IMR-90 (cell line): ENCODE data around the gene EMD. TPM values are rescaled to one million over a fixed set of nuclear protein-coding genes. Genes with fewer than 3 reads are reported as not detected.

Experiments used
- ATAC-seq: fragments of 200-7000 bp; cut with Tn5 transposase; 2 replicates; pipeline ENCODE4 v1.9.1; 2020; ENCODE audit warnings: low read depth, mild to moderate bottlenecking, moderate library complexity
- BruUV-seq: library from RNA; stranded (reverse); fragments of 400-500 nt; replicated peaks from 2 replicates; lab custom pipeline; 2021; lab: Mats Ljungman, UMichigan
- CTCF ChIA-PET: fragments of 300-600 bp; formaldehyde crosslinking; extraction: SDS; loops from one replicate; lab custom pipeline; 2021; ENCODE audit warnings: antibody characterized with exemption; lab: Yijun Ruan, JAX
- POLR2A ChIA-PET: fragments of 300-600 bp; sonication (Branson Sonifier 250); formaldehyde crosslinking; loops from one replicate; lab custom pipeline; 2022; ENCODE audit warnings: antibody characterized with exemption; ENCODE audit not compliant: unreplicated experiment; lab: Charles Lee
- DNase-seq: peaks from one replicate; pipeline ENCODE4 v3.0.0; 2013
- H2AFZ ChIP-seq: replicated peaks from 2 replicates; pipeline ENCODE3; 2013; ENCODE audit warnings: low read length, mild to moderate bottlenecking; ENCODE audit not compliant: poor library complexity
- H2AK5ac ChIP-seq: 2 replicates; pipeline ENCODE4 v1.6.1; 2013; ENCODE audit warnings: low read depth, low read length, inconsistent platforms
- H2AK9ac ChIP-seq: replicated peaks from 2 replicates; pipeline ENCODE3; 2013; ENCODE audit warnings: mild to moderate bottlenecking, low read depth, low read length, moderate library complexity; ENCODE audit not compliant: poor library complexity
- H2BK120ac ChIP-seq: 2 replicates; pipeline ENCODE4 v1.6.1; 2013; ENCODE audit warnings: low read depth, low read length, inconsistent platforms
- H2BK15ac ChIP-seq: 3 replicates; pipeline ENCODE4 v1.6.1; 2013; ENCODE audit warnings: low read depth, low read length, inconsistent platforms
- H2BK20ac ChIP-seq: 2 replicates; pipeline ENCODE4 v1.6.1; 2013; ENCODE audit warnings: low read depth, mild to moderate bottlenecking, inconsistent platforms, low read length, moderate library complexity
- H2BK5ac ChIP-seq: 2 replicates; pipeline ENCODE4 v1.6.1; 2013; ENCODE audit warnings: mild to moderate bottlenecking, low read depth, low read length, inconsistent platforms; ENCODE audit not compliant: poor library complexity, severe bottlenecking
- H3K14ac ChIP-seq: replicated peaks from 2 replicates; pipeline ENCODE4 v1.6.1; 2013; ENCODE audit warnings: low read depth, low read length, inconsistent platforms
- H3K18ac ChIP-seq: 2 replicates; pipeline ENCODE4 v1.6.1; 2013; ENCODE audit warnings: low read depth, low read length, control low read depth
- H3K23ac ChIP-seq: 2 replicates; pipeline ENCODE4 v1.6.1; 2013; ENCODE audit warnings: low read depth, low read length, inconsistent platforms
- H3K27ac ChIP-seq: 2 replicates; pipeline ENCODE4 v1.5.1; 2013; ENCODE audit warnings: mild to moderate bottlenecking, control low read depth, low read length; ENCODE audit not compliant: insufficient read depth
- H3K27me3 ChIP-seq: 2 replicates; pipeline ENCODE4 v1.6.1; 2013; ENCODE audit warnings: low read length; ENCODE audit not compliant: control insufficient read depth, insufficient read depth
- H3K36me3 ChIP-seq: 2 replicates; pipeline ENCODE4 v1.6.1; 2013; ENCODE audit warnings: low read length, mixed read lengths; ENCODE audit not compliant: control insufficient read depth, insufficient read depth
- H3K4ac ChIP-seq: 2 replicates; pipeline ENCODE4 v1.6.1; 2013; ENCODE audit warnings: low read depth, low read length, inconsistent platforms
- H3K4me1 ChIP-seq: 2 replicates; pipeline ENCODE4 v1.6.1; 2013; ENCODE audit warnings: low read length, mixed read lengths; ENCODE audit not compliant: control insufficient read depth, insufficient read depth
- H3K4me2 ChIP-seq: 2 replicates; pipeline ENCODE4 v1.6.1; 2013; ENCODE audit warnings: low read depth, mild to moderate bottlenecking, control low read depth, low read length, moderate library complexity
- H3K4me3 ChIP-seq: 2 replicates; pipeline ENCODE4 v1.5.1; 2013; ENCODE audit warnings: low read depth, mild to moderate bottlenecking, control low read depth, low read length, moderate library complexity; ENCODE audit not compliant: insufficient read depth
- H3K56ac ChIP-seq: 2 replicates; pipeline ENCODE4 v1.6.1; 2013; ENCODE audit warnings: low read length, inconsistent platforms; ENCODE audit not compliant: insufficient read depth; ENCODE audit errors: extremely low read depth
- H3K79me1 ChIP-seq, 2 experiments: 2 replicates each; pipeline ENCODE4 v1.6.1; 2013; ENCODE audit warnings: low read length in 2 of 2, inconsistent platforms in 1 of 2, low read depth in 1 of 2
- H3K9ac ChIP-seq: 2 replicates; pipeline ENCODE4 v1.6.1; 2013; ENCODE audit warnings: low read depth, low read length, control low read depth
- H3K9me1 ChIP-seq: 2 replicates; pipeline ENCODE4 v1.6.1; 2013; ENCODE audit warnings: low read length, inconsistent platforms; ENCODE audit not compliant: insufficient read depth
- H3K9me3 ChIP-seq: 2 replicates; pipeline ENCODE4 v1.6.1; 2013; ENCODE audit warnings: low read length; ENCODE audit not compliant: control insufficient read depth, insufficient read depth
- H4K20me1 ChIP-seq: 2 replicates; pipeline ENCODE4 v1.6.1; 2013; ENCODE audit warnings: low read length, inconsistent platforms; ENCODE audit not compliant: insufficient read depth
- H4K5ac ChIP-seq: 2 replicates; pipeline ENCODE4 v1.6.1; 2013; ENCODE audit warnings: mild to moderate bottlenecking, low read depth, low read length, control low read depth
- H4K8ac ChIP-seq, 2 experiments: 2 replicates each; pipeline ENCODE4 v1.6.1; 2013; ENCODE audit warnings: low read depth in 2 of 2, low read length in 2 of 2, control low read depth in 1 of 2, inconsistent platforms in 1 of 2
- H4K91ac ChIP-seq: 2 replicates; pipeline ENCODE4 v1.6.1; 2013; ENCODE audit warnings: low read depth, low read length, inconsistent platforms; ENCODE audit not compliant: insufficient read depth
- POLR2A ChIP-seq: IDR thresholded peaks from 2 replicates; pipeline ENCODE4 v1.6.1; 2012; ENCODE audit warnings: mild to moderate bottlenecking, low read depth, low read length
- RAD21 ChIP-seq: IDR thresholded peaks from 2 replicates; pipeline ENCODE4 v1.6.1; 2012; ENCODE audit warnings: low read length, improper control_type of control experiment
- RCOR1 ChIP-seq: IDR thresholded peaks from 2 replicates; pipeline ENCODE4 v1.6.1; 2012; ENCODE audit warnings: mild to moderate bottlenecking, low read length, improper control_type of control experiment; ENCODE audit not compliant: insufficient replicate concordance
- RFX5 ChIP-seq: IDR thresholded peaks from 2 replicates; pipeline ENCODE4 v1.8.0; 2012; ENCODE audit warnings: low read depth, mild to moderate bottlenecking, low read length, moderate library complexity
- WGBS, 2 experiments: methylation state at CpG; one replicate each; pipeline versions ENCODE4 v1.1.5 to v1.1.7; 2013; ENCODE audit warnings: missing lambda C conversion rate in 2 of 2; ENCODE audit not compliant: insufficient read length in 1 of 2; ENCODE audit errors: extremely low coverage in 2 of 2; 5-methylcytosine and 5-hydroxymethylcytosine counted together
- dilution Hi-C: fragments of 300-500 bp; cut with HindIII; formaldehyde crosslinking; loops from one replicate; pipeline ENCODE4 v1.14.3; 2018; ENCODE audit warnings: low sequenced_read_pairs; ENCODE audit not compliant: unreplicated experiment
- in situ Hi-C: fragments of 300-500 bp; cut with MboI; formaldehyde crosslinking; loops from 3 replicates; pipeline ENCODE4 v1.14.3; 2019; ENCODE audit warnings: low sequenced_read_pairs, inconsistent platforms, mixed read lengths
- intact Hi-C: fragments of 100-400 bp; cut with micrococcal nuclease; formaldehyde crosslinking; loops from 2 replicates; pipeline ENCODE4 v1.10.0; 2022
- polyA plus RNA-seq, 3 experiments: library from polyadenylated mRNA; depleted of rRNA; stranded (reverse); fragments of >200 nt; gene quantifications; 2 replicates each; pipeline ENCODE4 v1.2.3, GENCODE V29; 2012; ENCODE audit warnings: low replicate concordance in 1 of 3
- total RNA-seq: library from RNA; depleted of rRNA; stranded (reverse); fragments of >200 nt; gene quantifications from 2 replicates; pipeline ENCODE4 v1.2.3, GENCODE V29; 2012
- TF ChIP-seq, protein P1 (sequence below): fragments of 150-350 bp; IDR thresholded peaks from 2 replicates; pipeline ENCODE4 v1.6.1; 2016; ENCODE audit warnings: low read depth, mild to moderate bottlenecking, low read length, moderate library complexity, borderline replicate concordance
- TF ChIP-seq, protein P2 (sequence below): fragments of 150-350 bp; IDR thresholded peaks from 2 replicates; pipeline ENCODE4 v1.6.1; 2017; ENCODE audit warnings: mild to moderate bottlenecking, antibody characterized with exemption, low read length, low read depth

EMD gene
- total and polyA plus RNA-seq, 2 of the 4 experiments (the other 2 are of a cell fraction) = 9.9 to 80.6 TPM

DNA sequence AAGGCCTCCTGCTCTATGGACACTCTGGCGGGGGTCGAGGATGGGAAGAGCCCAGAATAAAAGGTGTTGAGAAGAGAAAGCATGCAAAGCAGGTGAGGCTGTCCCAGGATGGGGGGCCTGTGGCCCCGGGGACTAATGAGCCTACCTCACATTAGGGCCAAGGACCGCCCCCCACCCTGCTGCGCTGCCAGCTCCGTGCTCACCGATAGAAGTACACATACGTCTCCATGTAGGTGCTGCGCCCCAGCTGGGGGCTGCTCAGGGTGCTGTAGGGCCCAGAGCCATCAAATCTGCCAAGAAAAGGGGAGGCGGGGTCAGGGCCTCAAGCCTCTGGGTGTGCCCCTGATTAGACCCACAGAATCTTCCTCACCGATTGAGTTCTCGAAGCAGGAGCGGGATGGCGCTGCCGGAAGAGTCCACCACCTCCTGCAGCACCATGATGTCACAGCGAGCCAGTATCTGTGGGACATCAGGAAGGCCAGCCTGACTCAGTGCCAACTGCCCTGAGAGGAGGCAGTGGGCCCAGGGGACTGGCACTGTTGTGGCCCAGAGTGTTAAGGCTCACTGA is 25.6 kb downstream of the EMD start:
- Histone ChIP-seq H2BK15ac (no peak overlapping the region), H3K36me3 (peaks cover 13% of the 10 kb centered on the region), H3K4me1 (peaks cover 5% of the 10 kb centered on the region), H3K4me2 (no peak overlapping the region), H2AK5ac (no peak overlapping the region), H3K56ac (no peak overlapping the region), H3K27me3 (no peaks in the 10 kb centered on the region), H2AK9ac (no peak overlapping the region), H3K4me3 (no peak overlapping the region), H3K23ac (no peak overlapping the region), H2BK5ac (no peak overlapping the region), H3K4ac (no peak overlapping the region), H3K9me1 (no peaks in the 10 kb centered on the region), H3K79me1 (peaks cover 11 to 24% of the 10 kb centered on the region in 2 experiments), H3K18ac (no peak overlapping the region), H4K91ac (no peak overlapping the region), H2BK120ac (no peak overlapping the region), H2AFZ (no peak overlapping the region), H3K14ac (no peak overlapping the region), H3K9ac (no peak overlapping the region), H3K9me3 (no peaks in the 10 kb centered on the region), H4K8ac (no peak overlapping the region), H3K27ac (no peak overlapping the region), H4K20me1 (peaks cover 28% of the 10 kb centered on the region), H4K5ac (no peak overlapping the region), H2BK20ac (no peak overlapping the region)
- dilution Hi-C loops (no loop called here), in situ Hi-C loops (no loop called here), intact Hi-C loops (no loop called here)
- TF ChIP-seq POLR2A = no peak
- TF ChIP-seq, protein P1, sequence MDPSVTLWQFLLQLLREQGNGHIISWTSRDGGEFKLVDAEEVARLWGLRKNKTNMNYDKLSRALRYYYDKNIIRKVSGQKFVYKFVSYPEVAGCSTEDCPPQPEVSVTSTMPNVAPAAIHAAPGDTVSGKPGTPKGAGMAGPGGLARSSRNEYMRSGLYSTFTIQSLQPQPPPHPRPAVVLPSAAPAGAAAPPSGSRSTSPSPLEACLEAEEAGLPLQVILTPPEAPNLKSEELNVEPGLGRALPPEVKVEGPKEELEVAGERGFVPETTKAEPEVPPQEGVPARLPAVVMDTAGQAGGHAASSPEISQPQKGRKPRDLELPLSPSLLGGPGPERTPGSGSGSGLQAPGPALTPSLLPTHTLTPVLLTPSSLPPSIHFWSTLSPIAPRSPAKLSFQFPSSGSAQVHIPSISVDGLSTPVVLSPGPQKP = no peak
- TF ChIP-seq, protein P2, sequence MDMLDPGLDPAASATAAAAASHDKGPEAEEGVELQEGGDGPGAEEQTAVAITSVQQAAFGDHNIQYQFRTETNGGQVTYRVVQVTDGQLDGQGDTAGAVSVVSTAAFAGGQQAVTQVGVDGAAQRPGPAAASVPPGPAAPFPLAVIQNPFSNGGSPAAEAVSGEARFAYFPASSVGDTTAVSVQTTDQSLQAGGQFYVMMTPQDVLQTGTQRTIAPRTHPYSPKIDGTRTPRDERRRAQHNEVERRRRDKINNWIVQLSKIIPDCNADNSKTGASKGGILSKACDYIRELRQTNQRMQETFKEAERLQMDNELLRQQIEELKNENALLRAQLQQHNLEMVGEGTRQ = no peak
- no peak for TF ChIP-seq RFX5
- no peak for TF ChIP-seq RCOR1
- TF ChIP-seq RAD21 = no peak
- no peak for ATAC-seq
- 83% methylated on average over 1 of the region's 16 CpGs; no CpG with 5 or more reads in 1 of the 2 experiments for WGBS, 2 experiments
- DNase-seq = no peak
- BruUV-seq = no TSS peak
- ChIA-PET CTCF (no interaction called here), POLR2A (no interaction called here)
